ENCODE data around the gene ZNF292. TPM values are rescaled to one million over a fixed set of nuclear protein-coding genes. Genes with fewer than 3 reads are reported as not detected.

The ZNF292 gene
- total RNA-seq, 3 donors from 2014 or later (not counting 1 experiment from before 2014, with no cell fraction given) = 78.7 to 90.4 (median 89.4) TPM

GRCh38 chr6:87151471-87151780, 3.9 kb upstream of the ZNF292 start:
- TF ChIP-seq CTCF (IDR thresholded peaks at IDR 0.05) = no peak
- Histone ChIP-seq H3K27ac (ENCODE audit: low read length) (peak overlapping the region; percentile 81), H3K4me3 (ENCODE audit: low read length) (peak overlapping the region; percentile 45), H3K9me3 (ENCODE audit: control insufficient read depth, insufficient read depth, low read length) (no peaks in the 10 kb centered on the region), H3K36me3 (ENCODE audit: control insufficient read depth, insufficient read depth, low read length) (no peaks in the 10 kb centered on the region), H3K4me1 (ENCODE audit: control insufficient read depth, insufficient read depth, low read length) (peaks cover 24% of the 10 kb centered on the region), H3K27me3 (ENCODE audit: control insufficient read depth, insufficient read depth, low read length) (no peaks in the 10 kb centered on the region)
- intact Hi-C loops (cut with micrococcal nuclease) = loop anchor here (5.0 kb wide), 1 partner anchor 1931 kb away; the partner anchor contains the start of gene PNRC1
- Mint-ChIP-seq H3K9me3 (no peaks in the 10 kb centered on the region), H3K27me3 (ENCODE audit: low read depth in 2 of 2) (peaks cover 8 to 29% of the 10 kb centered on the region in 2 donors), H3K4me3 (peak overlapping the region; percentile 91), H3K4me1 (peaks cover 34 to 42% of the 10 kb centered on the region in 2 donors), H3K27ac (peak overlapping the region; percentile 97 to 99), H3K36me3 (no peaks in the 10 kb centered on the region)
- ATAC-seq (no peak), DNase-seq (no peak)
- WGBS (ENCODE audit: insufficient coverage) = 56% methylated on average over 4 of the region's 4 CpGs

- Mint-ChIP-seq H3K4me1 (peaks cover 40 to 47% of the 10 kb centered on the region in 2 donors), H3K36me3 (no peaks in the 10 kb centered on the region), H3K27me3 (ENCODE audit: low read depth in 2 of 2) (peaks cover 6 to 26% of the 10 kb centered on the region in 2 donors), H3K9me3 (no peaks in the 10 kb centered on the region), H3K4me3 (peak overlapping the region; percentile 91), H3K27ac (peak overlapping the region; percentile 97 to 99)
- WGBS (ENCODE audit: insufficient coverage) = under 1% methylated on average over 71 of the region's 71 CpGs
- DNase-seq = peak; percentile 58 to 80
- H3K36me3 ChIP-seq (ENCODE audit: control insufficient read depth, insufficient read depth, low read length) = no peaks in the 10 kb centered on the region
- H3K4me3 ChIP-seq (ENCODE audit: low read length) = peak overlapping the region; percentile 45
- TF ChIP-seq CTCF (IDR thresholded peaks at IDR 0.05) = no peak
- H3K4me1 ChIP-seq (ENCODE audit: control insufficient read depth, insufficient read depth, low read length) = peaks cover 25% of the 10 kb centered on the region
- intact Hi-C loops (cut with micrococcal nuclease) = loop anchor here (5.0 kb wide), 1 partner anchor 1930 kb away; the partner anchor contains the start of gene PNRC1
- no peaks in the 10 kb centered on the region for H3K27me3 ChIP-seq (ENCODE audit: control insufficient read depth, insufficient read depth, low read length)
- H3K27ac ChIP-seq (ENCODE audit: low read length) = peak overlapping the region; percentile 81
- ATAC-seq = peak; percentile 27 to 48 (median 35)
- no peaks in the 10 kb centered on the region for H3K9me3 ChIP-seq (ENCODE audit: control insufficient read depth, insufficient read depth, low read length)
Observed at GRCh38 chr6:87151781-87152525, 3.4 kb upstream of the ZNF292 start.

- no peak for TF ChIP-seq CTCF (IDR thresholded peaks at IDR 0.05)
- Histone ChIP-seq H3K27ac (ENCODE audit: low read length) (peak overlapping the region; percentile 81), H3K4me3 (ENCODE audit: low read length) (peak overlapping the region; percentile 45), H3K9me3 (ENCODE audit: control insufficient read depth, insufficient read depth, low read length) (no peaks in the 10 kb centered on the region), H3K36me3 (ENCODE audit: control insufficient read depth, insufficient read depth, low read length) (no peaks in the 10 kb centered on the region), H3K27me3 (ENCODE audit: control insufficient read depth, insufficient read depth, low read length) (no peaks in the 10 kb centered on the region), H3K4me1 (ENCODE audit: control insufficient read depth, insufficient read depth, low read length) (peaks cover 27% of the 10 kb centered on the region)
- H3K4me3 Mint-ChIP-seq = peak overlapping the region; percentile 91
- peaks cover 42 to 47% of the 10 kb centered on the region in 2 donors for H3K4me1 Mint-ChIP-seq
- no peaks in the 10 kb centered on the region for H3K36me3 Mint-ChIP-seq
- peak overlapping the region; percentile 97 to 99 for H3K27ac Mint-ChIP-seq
- WGBS (ENCODE audit: insufficient coverage) = 42% methylated on average over 22 of the region's 22 CpGs
- ATAC-seq (no peak), DNase-seq (no peak)
- intact Hi-C loops (cut with micrococcal nuclease) = loop anchor here (5.0 kb wide), 1 partner anchor 1930 kb away; the partner anchor contains the start of gene PNRC1
- peaks cover 6 to 26% of the 10 kb centered on the region in 2 donors for H3K27me3 Mint-ChIP-seq (ENCODE audit: low read depth in 2 of 2)
- H3K9me3 Mint-ChIP-seq = no peaks in the 10 kb centered on the region
Observed at GRCh38 chr6:87152526-87152955, 2.8 kb upstream of the ZNF292 start.

Measured in natural killer cell (primary cell).